ENCODE results near the gene CDH13.

Gene CDH13

GRCh38 chr16:83138512-83138911 lies 511.7 kb downstream of the CDH13 start:
- no peak for TF ChIP-seq CTCF (IDR thresholded peaks at IDR 0.05; ENCODE audit: insufficient read depth, low read length, poor library complexity, severe bottlenecking)
- no peak overlapping the region for H3K4me3 ChIP-seq (replicated peaks; ENCODE audit: low read depth, low read length)
- DNase-seq (ENCODE audit: extremely low read depth, insufficient read length): no peak
- no peaks in the 10 kb centered on the region for H3K36me3 ChIP-seq (ENCODE audit: control insufficient read depth, insufficient read depth, low read length)
- no peaks in the 10 kb centered on the region for H3K27me3 ChIP-seq (replicated peaks; ENCODE audit: control insufficient read depth, insufficient read depth, low read length)

- TF ChIP-seq CTCF (IDR thresholded peaks at IDR 0.05; ENCODE audit: insufficient read depth, low read length, poor library complexity, severe bottlenecking): no peak
- Histone ChIP-seq H3K27me3 (replicated peaks; ENCODE audit: control insufficient read depth, insufficient read depth, low read length) (no peaks in the 10 kb centered on the region), H3K4me3 (replicated peaks; ENCODE audit: low read depth, low read length) (no peak overlapping the region), H3K36me3 (ENCODE audit: control insufficient read depth, insufficient read depth, low read length) (no peaks in the 10 kb centered on the region)
- DNase-seq (ENCODE audit: extremely low read depth, insufficient read length): no peak
Observed at GRCh38 chr16:83138976-83139690, 512.4 kb downstream of the CDH13 start.

- H3K4me3 ChIP-seq (replicated peaks; ENCODE audit: low read depth, low read length): no peak overlapping the region
- no peak for DNase-seq (ENCODE audit: extremely low read depth, insufficient read length)
- TF ChIP-seq CTCF (IDR thresholded peaks at IDR 0.05; ENCODE audit: insufficient read depth, low read length, poor library complexity, severe bottlenecking): no peak
- H3K27me3 ChIP-seq (replicated peaks; ENCODE audit: control insufficient read depth, insufficient read depth, low read length): no peaks in the 10 kb centered on the region
- no peaks in the 10 kb centered on the region for H3K36me3 ChIP-seq (ENCODE audit: control insufficient read depth, insufficient read depth, low read length)
Observed at GRCh38 chr16:83143788-83144187, 517.0 kb downstream of the CDH13 start.

- Histone ChIP-seq H3K36me3 (ENCODE audit: control insufficient read depth, insufficient read depth, low read length) (no peaks in the 10 kb centered on the region), H3K27me3 (replicated peaks; ENCODE audit: control insufficient read depth, insufficient read depth, low read length) (no peaks in the 10 kb centered on the region), H3K4me3 (replicated peaks; ENCODE audit: low read depth, low read length) (no peak overlapping the region)
- DNase-seq (ENCODE audit: extremely low read depth, insufficient read length): no peak
- TF ChIP-seq CTCF (IDR thresholded peaks at IDR 0.05; ENCODE audit: insufficient read depth, low read length, poor library complexity, severe bottlenecking): no peak
Observed at GRCh38 chr16:83145297-83145696, 518.5 kb downstream of the CDH13 start.

- DNase-seq (ENCODE audit: extremely low read depth, insufficient read length): no peak
Observed at GRCh38 chr16:83147244-83147643, 520.5 kb downstream of the CDH13 start.

More at GRCh38 chr16:83147244-83147643, 520.5 kb downstream of the CDH13 start:
- H3K36me3 ChIP-seq (ENCODE audit: control insufficient read depth, insufficient read depth, low read length): no peaks in the 10 kb centered on the region
- H3K4me3 ChIP-seq (replicated peaks; ENCODE audit: low read depth, low read length): no peak overlapping the region
- no peaks in the 10 kb centered on the region for H3K27me3 ChIP-seq (replicated peaks; ENCODE audit: control insufficient read depth, insufficient read depth, low read length)
- TF ChIP-seq CTCF (IDR thresholded peaks at IDR 0.05; ENCODE audit: insufficient read depth, low read length, poor library complexity, severe bottlenecking): no peak
